HG03457 (cell line): Measurements from ENCODE around the gene GRHL1.
"Not testable (repeated sequence)": the region's sequence is repeated elsewhere in the genome, so short reads cannot be mapped to it uniquely, and the experiment has no call there.

Experiments
- ATAC-seq: cut with Tn5 transposase; IDR thresholded peaks from one replicate; pipeline ENCODE4 v1.9.1; 2021; ENCODE audit warnings: moderate number of reproducible peaks; ENCODE audit not compliant: unreplicated experiment

GRHL1 gene

GRCh38 chr2:9951522-9952285, at the start of gene GRHL1:
Gene GRHL1, plus strand, starts transcription at chr2:9951693. Its CDS starts 141 bp downstream, at chr2:9951834.
- ATAC-seq, result peak; percentile 92

GRCh38 chr2:9905413-9905812, 46.1 kb upstream of the GRHL1 start:
- no peak for ATAC-seq

GRCh38 chr2:9907402-9907801, 44.1 kb upstream of the GRHL1 start:
- no peak for ATAC-seq

GRCh38 chr2:9908639-9909038, 42.9 kb upstream of the GRHL1 start:
- ATAC-seq, result no peak

- no peak for ATAC-seq
Observed at GRCh38 chr2:9909106-9909505, 42.4 kb upstream of the GRHL1 start.

GRCh38 chr2:9910699-9911098, 40.8 kb upstream of the GRHL1 start:
- ATAC-seq, result no peak

- ATAC-seq, result no peak
Observed at GRCh38 chr2:9912468-9912867, 39.0 kb upstream of the GRHL1 start.

- peak; percentile 87 for ATAC-seq
Observed at GRCh38 chr2:9914384-9915065, 37.0 kb upstream of the GRHL1 start.

GRCh38 chr2:9918275-9918674, 33.2 kb upstream of the GRHL1 start:
- no peak for ATAC-seq

- no peak for ATAC-seq
Observed at GRCh38 chr2:9919512-9919911, 32.0 kb upstream of the GRHL1 start.

- not testable (repeated sequence) for ATAC-seq
Observed at GRCh38 chr2:9927020-9927419, 24.5 kb upstream of the GRHL1 start.

GRCh38 chr2:9937258-9937657, 14.2 kb upstream of the GRHL1 start:
- ATAC-seq, result no peak

GRCh38 chr2:9937968-9938367, 13.5 kb upstream of the GRHL1 start:
- ATAC-seq, result no peak

- ATAC-seq, result no peak
Observed at GRCh38 chr2:9939587-9940485, 11.7 kb upstream of the GRHL1 start.

- no peak for ATAC-seq
Observed at GRCh38 chr2:9941196-9941995, 10.1 kb upstream of the GRHL1 start.

- ATAC-seq, result no peak
Observed at GRCh38 chr2:9941996-9942390, 9.5 kb upstream of the GRHL1 start.

- no peak for ATAC-seq
Observed at GRCh38 chr2:9944330-9944758, 7.1 kb upstream of the GRHL1 start.

- ATAC-seq, result no peak
Observed at GRCh38 chr2:9945596-9945995, 5.9 kb upstream of the GRHL1 start.

- no peak for ATAC-seq
Observed at GRCh38 chr2:9946076-9946475, 5.4 kb upstream of the GRHL1 start.

GRCh38 chr2:9946818-9947217, 4.7 kb upstream of the GRHL1 start:
- ATAC-seq, result no peak

GRCh38 chr2:9948721-9949120, 2.8 kb upstream of the GRHL1 start:
- ATAC-seq, result no peak
